Activated T-helper 1 cell treated with anti-CD3 and anti-CD28 coated beads, Interleukin-12 subunit alpha, Interleukin-12 subunit beta, Interleukin-2, Interleukin-4 antibody, amounts not matched to agents 30 ng/mL and 10 ng/mL and 1 ng/mL, durations not matched to agents 14 hours and 24 hours and 36 hours (primary cell): ENCODE data around the gene LIMS2. TPM values are rescaled to one million over a fixed set of nuclear protein-coding genes. Genes with fewer than 3 reads are reported as not detected.

Experiments used
- DNase-seq: peaks from one replicate; pipeline ENCODE4 v3.0.0; 2021; ENCODE audit warnings: low spot score
- H3K27ac Mint-ChIP-seq: one replicate; pipeline ENCODE4 v1.8.0; 2021; ENCODE audit warnings: mild to moderate bottlenecking, mixed read lengths
- H3K27me3 Mint-ChIP-seq: one replicate; pipeline ENCODE4 v1.8.0; 2022; ENCODE audit warnings: mild to moderate bottlenecking, moderate library complexity, mixed read lengths; ENCODE audit not compliant: insufficient read depth
- H3K36me3 Mint-ChIP-seq: one replicate; pipeline ENCODE4 v1.8.0; 2021; ENCODE audit warnings: low read depth, mixed read lengths
- H3K4me1 Mint-ChIP-seq: one replicate; pipeline ENCODE4 v1.8.0; 2021; ENCODE audit warnings: low read depth, mixed read lengths
- H3K4me3 Mint-ChIP-seq: one replicate; pipeline ENCODE4 v1.8.0; 2021; ENCODE audit warnings: mild to moderate bottlenecking, moderate library complexity, mixed read lengths
- H3K9me3 Mint-ChIP-seq: one replicate; pipeline ENCODE4 v1.8.0; 2021; ENCODE audit warnings: mixed read lengths
- intact Hi-C: fragments of 100-400 bp; cut with micrococcal nuclease; formaldehyde crosslinking; loops from one replicate; pipeline ENCODE4 v1.15.1; 2024
- total RNA-seq: library from RNA; stranded (reverse); gene quantifications from 2 replicates; pipeline ENCODE4 v1.2.3, GENCODE V29; 2022

The LIMS2 gene
- total RNA-seq, 1 donor from 2014 or later: 5.1 TPM

- DNase-seq: no peak
- Mint-ChIP-seq H3K9me3 (peaks cover 17% of the 10 kb centered on the region), H3K4me1 (peaks cover 9% of the 10 kb centered on the region), H3K27ac (no peak overlapping the region), H3K4me3 (no peak overlapping the region), H3K27me3 (no peaks in the 10 kb centered on the region), H3K36me3 (peaks cover 3% of the 10 kb centered on the region)
- intact Hi-C loops: no loop called here
Measured at GRCh38 chr2:127599211-127599610, 76.1 kb downstream of the LIMS2 start.

- Mint-ChIP-seq H3K4me1 (peaks cover 7% of the 10 kb centered on the region), H3K4me3 (no peak overlapping the region), H3K27me3 (no peaks in the 10 kb centered on the region), H3K36me3 (peaks cover 3% of the 10 kb centered on the region), H3K27ac (no peak overlapping the region), H3K9me3 (peaks cover 17% of the 10 kb centered on the region)
- no peak for DNase-seq
- intact Hi-C loops: no loop called here
Measured at GRCh38 chr2:127598711-127599110, 76.6 kb downstream of the LIMS2 start.

- Mint-ChIP-seq H3K27me3 (no peaks in the 10 kb centered on the region), H3K9me3 (peaks cover 12% of the 10 kb centered on the region), H3K27ac (no peak overlapping the region), H3K4me3 (no peak overlapping the region), H3K36me3 (peaks cover 1% of the 10 kb centered on the region), H3K4me1 (peaks cover 7% of the 10 kb centered on the region)
- intact Hi-C loops: no loop called here
- DNase-seq: no peak
Measured at GRCh38 chr2:127597984-127598380, 77.3 kb downstream of the LIMS2 start.

GRCh38 chr2:127597046-127597983 lies 78.0 kb downstream of the LIMS2 start:
- Mint-ChIP-seq H3K9me3 (peaks cover 10% of the 10 kb centered on the region), H3K36me3 (no peaks in the 10 kb centered on the region), H3K4me1 (peaks cover 7% of the 10 kb centered on the region), H3K27me3 (no peaks in the 10 kb centered on the region), H3K27ac (no peak overlapping the region), H3K4me3 (no peak overlapping the region)
- intact Hi-C loops: no loop called here
- DNase-seq: no peak

- Mint-ChIP-seq H3K27ac (no peak overlapping the region), H3K36me3 (no peaks in the 10 kb centered on the region), H3K4me3 (no peak overlapping the region), H3K27me3 (no peaks in the 10 kb centered on the region), H3K9me3 (peaks cover 3% of the 10 kb centered on the region), H3K4me1 (peaks cover 7% of the 10 kb centered on the region)
- DNase-seq: no peak
- intact Hi-C loops: no loop called here
Measured at GRCh38 chr2:127596311-127597045, 78.9 kb downstream of the LIMS2 start.

GRCh38 chr2:127594116-127594591 lies 81.2 kb downstream of the LIMS2 start:
- Mint-ChIP-seq H3K27ac (no peak overlapping the region), H3K4me1 (peaks cover 7% of the 10 kb centered on the region), H3K27me3 (no peaks in the 10 kb centered on the region), H3K4me3 (no peak overlapping the region), H3K9me3 (no peaks in the 10 kb centered on the region), H3K36me3 (no peaks in the 10 kb centered on the region)
- no peak for DNase-seq
- intact Hi-C loops: loop anchor here (5.0 kb wide), 1 partner anchor 103 kb away; no protein-coding TSS in a partner anchor

- H3K27ac Mint-ChIP-seq: no peak overlapping the region
Measured at GRCh38 chr2:127593228-127594115, 81.9 kb downstream of the LIMS2 start.

GRCh38 chr2:127592761-127593227 lies 82.5 kb downstream of the LIMS2 start:
- peaks cover 3% of the 10 kb centered on the region for H3K27me3 Mint-ChIP-seq
- H3K27ac Mint-ChIP-seq: no peak overlapping the region
- no peak for DNase-seq
- H3K4me1 Mint-ChIP-seq: peaks cover 1% of the 10 kb centered on the region
- H3K9me3 Mint-ChIP-seq: no peaks in the 10 kb centered on the region
- H3K36me3 Mint-ChIP-seq: no peaks in the 10 kb centered on the region
- intact Hi-C loops: loop anchor here (5.0 kb wide), 1 partner anchor 105 kb away; no protein-coding TSS in a partner anchor
- H3K4me3 Mint-ChIP-seq: no peak overlapping the region

More at GRCh38 chr2:127593228-127594115, 81.9 kb downstream of the LIMS2 start:
- H3K9me3 Mint-ChIP-seq: no peaks in the 10 kb centered on the region
- no peak for DNase-seq
- intact Hi-C loops: loop anchor here (5.0 kb wide), 1 partner anchor 104 kb away; no protein-coding TSS in a partner anchor
- no peak overlapping the region for H3K4me3 Mint-ChIP-seq
- H3K36me3 Mint-ChIP-seq: no peaks in the 10 kb centered on the region
- H3K4me1 Mint-ChIP-seq: peaks cover 7% of the 10 kb centered on the region
- H3K27me3 Mint-ChIP-seq: no peaks in the 10 kb centered on the region

- Mint-ChIP-seq H3K4me1 (no peaks in the 10 kb centered on the region), H3K36me3 (no peaks in the 10 kb centered on the region), H3K4me3 (no peak overlapping the region), H3K27ac (no peak overlapping the region), H3K9me3 (no peaks in the 10 kb centered on the region), H3K27me3 (peaks cover 4% of the 10 kb centered on the region)
- intact Hi-C loops: loop anchor here (1.0 to 5.0 kb wide), 2 partner anchors 58 to 106 kb away; no protein-coding TSS in a partner anchor
- peak; percentile 37 for DNase-seq
Measured at GRCh38 chr2:127591221-127591923, 84.0 kb downstream of the LIMS2 start.

- H3K27ac Mint-ChIP-seq: no peak overlapping the region
- H3K4me3 Mint-ChIP-seq: no peak overlapping the region
- intact Hi-C loops: loop anchor here (1.0 to 5.0 kb wide), 2 partner anchors 59 to 107 kb away; no protein-coding TSS in a partner anchor
- H3K36me3 Mint-ChIP-seq: no peaks in the 10 kb centered on the region
- peaks cover 4% of the 10 kb centered on the region for H3K27me3 Mint-ChIP-seq
- no peak for DNase-seq
- H3K4me1 Mint-ChIP-seq: no peaks in the 10 kb centered on the region
- H3K9me3 Mint-ChIP-seq: no peaks in the 10 kb centered on the region
Measured at GRCh38 chr2:127590386-127591190, 84.7 kb downstream of the LIMS2 start.

GRCh38 chr2:127589841-127590240 lies 85.5 kb downstream of the LIMS2 start:
- intact Hi-C loops: loop anchor here (5.0 kb wide), 1 partner anchor 107 kb away; no protein-coding TSS in a partner anchor
- H3K27ac Mint-ChIP-seq: no peak overlapping the region
- DNase-seq: no peak
- H3K4me1 Mint-ChIP-seq: no peaks in the 10 kb centered on the region
- H3K9me3 Mint-ChIP-seq: no peaks in the 10 kb centered on the region
- H3K36me3 Mint-ChIP-seq: no peaks in the 10 kb centered on the region
- peaks cover 4% of the 10 kb centered on the region for H3K27me3 Mint-ChIP-seq
- H3K4me3 Mint-ChIP-seq: no peak overlapping the region
